HG02938 (cell line): Measurements from ENCODE around the gene CFHR1.

Source experiments
- ATAC-seq: cut with Tn5 transposase; IDR thresholded peaks from one replicate; pipeline ENCODE4 v1.9.1; 2021; ENCODE audit warnings: mild to moderate bottlenecking, moderate library complexity; ENCODE audit not compliant: unreplicated experiment

Gene CFHR1

GRCh38 chr1:196875935-196876334 lies 56.4 kb downstream of the CFHR1 start:
- ATAC-seq = no peak

- ATAC-seq = no peak
Observed at GRCh38 chr1:196877964-196878363, 58.4 kb downstream of the CFHR1 start.
